ENCODE measurements around the gene ERG28.

Gene ERG28

DNA sequence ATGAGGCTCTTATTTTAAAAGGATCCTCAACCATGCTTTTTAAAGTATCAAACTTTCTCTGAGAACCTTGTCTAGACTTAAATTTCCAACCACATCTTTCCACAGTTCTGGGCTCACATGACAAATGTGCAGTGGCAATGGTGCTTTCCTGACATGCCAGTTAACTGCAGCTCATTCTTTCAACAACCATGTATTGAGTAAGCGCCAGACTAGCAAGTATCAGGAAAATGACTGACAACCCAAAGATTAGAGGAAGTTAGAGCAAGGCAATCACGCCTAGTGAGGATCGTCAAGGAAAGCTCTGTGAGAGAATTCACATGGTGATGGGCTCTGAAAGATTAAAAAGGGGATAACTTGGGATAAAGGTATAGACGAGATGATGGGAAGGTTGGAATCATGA, 46.5 kb downstream of the ERG28 start:
- no peak overlapping the region for H3K4me3 ChIP-seq (ENCODE audit: low read depth, low read length)
- no peak for TF ChIP-seq CTCF (IDR thresholded peaks at IDR 0.05; ENCODE audit: borderline replicate concordance, insufficient read depth, low read depth, low read length)

- TF ChIP-seq CTCF (IDR thresholded peaks at IDR 0.05; ENCODE audit: borderline replicate concordance, insufficient read depth, low read depth, low read length), result no peak
Measured at GRCh38 chr14:75612157-75612556, 48.5 kb downstream of the ERG28 start.

GRCh38 chr14:75610834-75611233, 49.8 kb downstream of the ERG28 start:
- no peak overlapping the region for H3K4me3 ChIP-seq (ENCODE audit: low read depth, low read length)
- TF ChIP-seq CTCF (IDR thresholded peaks at IDR 0.05; ENCODE audit: borderline replicate concordance, insufficient read depth, low read depth, low read length), result no peak

More at GRCh38 chr14:75612157-75612556, 48.5 kb downstream of the ERG28 start:
- H3K4me3 ChIP-seq (ENCODE audit: low read depth, low read length), result no peak overlapping the region

DNA sequence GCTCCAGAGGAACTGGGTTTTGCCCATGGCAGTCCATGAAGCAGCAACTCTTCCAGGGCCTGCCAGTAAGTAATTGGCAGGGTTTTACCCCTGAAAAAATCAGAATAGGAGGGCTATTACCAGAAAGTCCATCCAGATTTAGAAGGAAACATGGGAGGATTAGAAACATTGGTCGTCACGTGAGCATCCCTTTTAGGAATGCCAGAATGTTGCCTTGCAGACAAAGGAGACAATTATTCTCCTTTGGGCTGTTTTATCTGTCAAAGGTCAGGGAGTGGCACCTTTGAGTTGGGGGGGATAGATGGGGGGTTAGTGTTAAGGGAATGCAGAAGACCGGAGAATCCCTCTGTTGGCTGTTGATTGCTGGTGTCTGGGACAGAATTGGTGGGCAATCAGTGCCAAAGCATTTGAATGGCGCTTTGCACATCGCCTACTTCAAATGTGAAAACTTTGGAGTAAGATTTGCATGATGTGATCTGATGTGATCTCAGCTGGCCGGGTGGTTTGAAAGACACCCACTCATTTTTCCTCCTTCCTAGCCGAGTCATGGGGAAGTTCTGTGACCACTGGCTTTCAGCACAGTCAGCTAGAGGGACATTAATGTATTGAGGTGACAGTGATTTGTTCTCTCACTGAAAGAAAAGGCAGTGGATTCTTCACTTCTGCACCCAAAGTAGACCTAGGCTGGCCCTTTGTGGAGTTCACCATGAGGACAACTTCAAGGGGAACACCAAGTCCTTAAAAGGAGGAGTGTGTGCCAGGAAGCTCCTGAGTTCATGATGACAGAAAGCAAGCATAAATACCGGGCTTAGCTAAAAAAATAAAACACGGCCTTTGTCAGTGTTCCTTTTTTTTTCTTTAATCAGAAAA, 50.8 kb downstream of the ERG28 start:
- no peak overlapping the region for H3K4me3 ChIP-seq (ENCODE audit: low read depth, low read length)
- TF ChIP-seq CTCF (IDR thresholded peaks at IDR 0.05; ENCODE audit: borderline replicate concordance, insufficient read depth, low read depth, low read length), result no peak

DNA sequence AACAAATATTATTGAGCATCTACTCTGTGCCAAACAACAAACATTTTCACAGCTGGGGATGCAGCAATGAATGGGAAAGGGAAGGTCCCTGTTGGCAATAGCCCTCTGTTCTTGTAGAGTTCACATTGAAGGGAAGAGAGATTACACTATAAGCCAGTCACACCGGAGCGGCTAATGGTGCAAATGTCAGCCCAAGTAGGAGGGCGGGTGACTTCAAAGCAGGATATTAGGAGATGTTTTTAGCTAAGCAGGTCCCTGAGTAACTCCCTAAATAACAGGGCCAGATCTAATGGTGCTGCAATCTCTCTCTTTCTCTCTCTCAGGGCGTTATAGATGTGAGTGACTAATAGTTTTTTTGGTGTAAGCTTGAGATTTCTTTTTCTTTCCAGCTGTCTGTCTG, 51.6 kb downstream of the ERG28 start:
- no peak overlapping the region for H3K4me3 ChIP-seq (ENCODE audit: low read depth, low read length)
- no peak for TF ChIP-seq CTCF (IDR thresholded peaks at IDR 0.05; ENCODE audit: borderline replicate concordance, insufficient read depth, low read depth, low read length)

GRCh38 chr14:75607842-75608640, 52.6 kb downstream of the ERG28 start:
- no peak overlapping the region for H3K4me3 ChIP-seq (ENCODE audit: low read depth, low read length)
- no peak for TF ChIP-seq CTCF (IDR thresholded peaks at IDR 0.05; ENCODE audit: borderline replicate concordance, insufficient read depth, low read depth, low read length)

Data from GM12875 (cell line).